Hepatocyte (in vitro differentiated cells): ENCODE measurements around the gene PSMD11.

Experiments
- CTCF ChIP-seq: fragments of 200-600 bp; sonication (generic); IDR thresholded peaks from 2 replicates; pipeline ENCODE4 v1.5.1; 2016; ENCODE audit warnings: antibody characterized with exemption, mild to moderate bottlenecking; ENCODE audit not compliant: poor library complexity
- EZH2 ChIP-seq: fragments of 200-600 bp; sonication (generic); IDR thresholded peaks from 2 replicates; pipeline ENCODE4 v1.6.1; 2016; ENCODE audit warnings: antibody characterized with exemption, mild to moderate bottlenecking, borderline replicate concordance
- EZH2phosphoT487 ChIP-seq: fragments of 200-600 bp; sonication (generic); IDR thresholded peaks from one replicate; pipeline ENCODE4 v1.6.1; 2018; ENCODE audit warnings: antibody characterized with exemption, mild to moderate bottlenecking, low read depth, moderate library complexity; ENCODE audit not compliant: unreplicated experiment, severe bottlenecking

GRCh38 chr17:32449963-32450362 lies 5.7 kb downstream of the PSMD11 start:
- TF ChIP-seq CTCF (no peak), EZH2 (no peak), EZH2phosphoT487 (no peak)
